ENCODE results near the gene SLC18B1. TPM values are rescaled to one million over a fixed set of nuclear protein-coding genes. Genes with fewer than 3 reads are reported as not detected.

The SLC18B1 gene
- total and polyA plus RNA-seq, 2 of the 13 experiments (the other 11 are each of a cell fraction or from before 2014, with no cell fraction given) = 11.4 to 13.8 TPM

DNA sequence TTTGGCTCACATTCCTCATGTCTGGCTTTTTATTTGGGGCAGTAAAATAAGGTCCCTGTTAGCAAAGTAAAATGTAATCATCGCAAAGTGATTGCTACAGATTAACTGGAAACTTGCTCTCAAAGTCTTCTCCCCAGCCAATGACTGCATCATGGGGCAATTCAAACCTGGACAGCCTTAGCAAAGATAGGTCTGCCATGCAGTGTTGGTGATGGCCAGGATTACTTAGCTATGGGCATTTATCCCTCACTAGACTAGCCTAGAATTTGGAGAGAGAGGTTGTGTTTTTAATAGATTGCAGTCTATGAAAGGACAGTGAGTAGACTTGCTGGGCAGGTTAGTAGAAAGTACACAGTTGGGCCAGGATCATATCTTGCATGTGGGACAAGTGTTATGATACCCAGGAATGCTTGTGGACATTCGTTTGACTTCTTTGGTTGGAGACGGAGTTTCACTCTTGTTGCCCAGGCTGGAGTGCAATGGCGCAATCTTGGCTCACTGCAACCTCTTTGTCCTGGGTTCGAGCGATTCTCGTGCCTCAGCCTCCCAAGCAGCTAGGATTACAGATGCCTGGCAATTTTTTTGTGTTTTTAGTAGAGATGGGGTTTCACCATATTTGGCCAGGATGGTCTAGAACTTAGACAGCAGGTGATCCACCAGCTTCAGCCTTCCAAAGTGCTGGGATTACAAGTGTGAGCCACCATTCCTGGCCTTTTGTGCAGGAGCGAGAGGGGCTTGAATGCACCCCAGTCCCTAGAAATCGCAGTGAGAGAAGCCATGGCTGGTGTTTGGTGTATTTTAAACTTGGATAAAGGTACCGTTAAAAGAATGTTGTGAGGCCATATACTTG lies 19.3 kb upstream of the SLC18B1 start (continued):
- TF ChIP-seq, protein P1, sequence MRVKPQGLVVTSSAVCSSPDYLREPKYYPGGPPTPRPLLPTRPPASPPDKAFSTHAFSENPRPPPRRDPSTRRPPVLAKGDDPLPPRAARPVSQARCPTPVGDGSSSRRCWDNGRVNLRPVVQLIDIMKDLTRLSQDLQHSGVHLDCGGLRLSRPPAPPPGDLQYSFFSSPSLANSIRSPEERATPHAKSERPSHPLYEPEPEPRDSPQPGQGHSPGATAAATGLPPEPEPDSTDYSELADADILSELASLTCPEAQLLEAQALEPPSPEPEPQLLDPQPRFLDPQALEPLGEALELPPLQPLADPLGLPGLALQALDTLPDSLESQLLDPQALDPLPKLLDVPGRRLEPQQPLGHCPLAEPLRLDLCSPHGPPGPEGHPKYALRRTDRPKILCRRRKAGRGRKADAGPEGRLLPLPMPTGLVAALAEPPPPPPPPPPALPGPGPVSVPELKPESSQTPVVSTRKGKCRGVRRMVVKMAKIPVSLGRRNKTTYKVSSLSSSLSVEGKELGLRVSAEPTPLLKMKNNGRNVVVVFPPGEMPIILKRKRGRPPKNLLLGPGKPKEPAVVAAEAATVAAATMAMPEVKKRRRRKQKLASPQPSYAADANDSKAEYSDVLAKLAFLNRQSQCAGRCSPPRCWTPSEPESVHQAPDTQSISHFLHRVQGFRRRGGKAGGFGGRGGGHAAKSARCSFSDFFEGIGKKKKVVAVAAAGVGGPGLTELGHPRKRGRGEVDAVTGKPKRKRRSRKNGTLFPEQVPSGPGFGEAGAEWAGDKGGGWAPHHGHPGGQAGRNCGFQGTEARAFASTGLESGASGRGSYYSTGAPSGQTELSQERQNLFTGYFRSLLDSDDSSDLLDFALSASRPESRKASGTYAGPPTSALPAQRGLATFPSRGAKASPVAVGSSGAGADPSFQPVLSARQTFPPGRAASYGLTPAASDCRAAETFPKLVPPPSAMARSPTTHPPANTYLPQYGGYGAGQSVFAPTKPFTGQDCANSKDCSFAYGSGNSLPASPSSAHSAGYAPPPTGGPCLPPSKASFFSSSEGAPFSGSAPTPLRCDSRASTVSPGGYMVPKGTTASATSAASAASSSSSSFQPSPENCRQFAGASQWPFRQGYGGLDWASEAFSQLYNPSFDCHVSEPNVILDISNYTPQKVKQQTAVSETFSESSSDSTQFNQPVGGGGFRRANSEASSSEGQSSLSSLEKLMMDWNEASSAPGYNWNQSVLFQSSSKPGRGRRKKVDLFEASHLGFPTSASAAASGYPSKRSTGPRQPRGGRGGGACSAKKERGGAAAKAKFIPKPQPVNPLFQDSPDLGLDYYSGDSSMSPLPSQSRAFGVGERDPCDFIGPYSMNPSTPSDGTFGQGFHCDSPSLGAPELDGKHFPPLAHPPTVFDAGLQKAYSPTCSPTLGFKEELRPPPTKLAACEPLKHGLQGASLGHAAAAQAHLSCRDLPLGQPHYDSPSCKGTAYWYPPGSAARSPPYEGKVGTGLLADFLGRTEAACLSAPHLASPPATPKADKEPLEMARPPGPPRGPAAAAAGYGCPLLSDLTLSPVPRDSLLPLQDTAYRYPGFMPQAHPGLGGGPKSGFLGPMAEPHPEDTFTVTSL (CRISPR knock-in tag; IDR thresholded peaks at IDR 0.05; ENCODE audit: borderline replicate concordance) = 0 out of 2 replicates have a peak, but pooled peaks have one; percentile 38
- TF ChIP-seq ZNF12 (CRISPR knock-in tag; IDR thresholded peaks at IDR 0.05) (0 out of 2 replicates have a peak, but pooled peaks have one; percentile 40), HES4 (CRISPR knock-in tag; IDR thresholded peaks at IDR 0.05; ENCODE audit: borderline replicate concordance) (no peak), RBM22 (optimal IDR thresholded peaks at IDR 0.05; ENCODE audit: low read length) (peak; percentile 86), TEAD3 (CRISPR knock-in tag; optimal IDR thresholded peaks at IDR 0.05; ENCODE audit: borderline replicate concordance) (peak; percentile 36)
- TF ChIP-seq, protein P2, sequence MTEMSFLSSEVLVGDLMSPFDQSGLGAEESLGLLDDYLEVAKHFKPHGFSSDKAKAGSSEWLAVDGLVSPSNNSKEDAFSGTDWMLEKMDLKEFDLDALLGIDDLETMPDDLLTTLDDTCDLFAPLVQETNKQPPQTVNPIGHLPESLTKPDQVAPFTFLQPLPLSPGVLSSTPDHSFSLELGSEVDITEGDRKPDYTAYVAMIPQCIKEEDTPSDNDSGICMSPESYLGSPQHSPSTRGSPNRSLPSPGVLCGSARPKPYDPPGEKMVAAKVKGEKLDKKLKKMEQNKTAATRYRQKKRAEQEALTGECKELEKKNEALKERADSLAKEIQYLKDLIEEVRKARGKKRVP (CRISPR knock-in tag; IDR thresholded peaks at IDR 0.05) = 0 out of 4 replicates have a peak, but pooled peaks of 1 of the 2 experiments have one; percentile 1
- TF ChIP-seq, protein P3, sequence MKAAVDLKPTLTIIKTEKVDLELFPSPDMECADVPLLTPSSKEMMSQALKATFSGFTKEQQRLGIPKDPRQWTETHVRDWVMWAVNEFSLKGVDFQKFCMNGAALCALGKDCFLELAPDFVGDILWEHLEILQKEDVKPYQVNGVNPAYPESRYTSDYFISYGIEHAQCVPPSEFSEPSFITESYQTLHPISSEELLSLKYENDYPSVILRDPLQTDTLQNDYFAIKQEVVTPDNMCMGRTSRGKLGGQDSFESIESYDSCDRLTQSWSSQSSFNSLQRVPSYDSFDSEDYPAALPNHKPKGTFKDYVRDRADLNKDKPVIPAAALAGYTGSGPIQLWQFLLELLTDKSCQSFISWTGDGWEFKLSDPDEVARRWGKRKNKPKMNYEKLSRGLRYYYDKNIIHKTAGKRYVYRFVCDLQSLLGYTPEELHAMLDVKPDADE (CRISPR knock-in tag; IDR thresholded peaks at IDR 0.05) = no peak
- TF ChIP-seq, protein P4, sequence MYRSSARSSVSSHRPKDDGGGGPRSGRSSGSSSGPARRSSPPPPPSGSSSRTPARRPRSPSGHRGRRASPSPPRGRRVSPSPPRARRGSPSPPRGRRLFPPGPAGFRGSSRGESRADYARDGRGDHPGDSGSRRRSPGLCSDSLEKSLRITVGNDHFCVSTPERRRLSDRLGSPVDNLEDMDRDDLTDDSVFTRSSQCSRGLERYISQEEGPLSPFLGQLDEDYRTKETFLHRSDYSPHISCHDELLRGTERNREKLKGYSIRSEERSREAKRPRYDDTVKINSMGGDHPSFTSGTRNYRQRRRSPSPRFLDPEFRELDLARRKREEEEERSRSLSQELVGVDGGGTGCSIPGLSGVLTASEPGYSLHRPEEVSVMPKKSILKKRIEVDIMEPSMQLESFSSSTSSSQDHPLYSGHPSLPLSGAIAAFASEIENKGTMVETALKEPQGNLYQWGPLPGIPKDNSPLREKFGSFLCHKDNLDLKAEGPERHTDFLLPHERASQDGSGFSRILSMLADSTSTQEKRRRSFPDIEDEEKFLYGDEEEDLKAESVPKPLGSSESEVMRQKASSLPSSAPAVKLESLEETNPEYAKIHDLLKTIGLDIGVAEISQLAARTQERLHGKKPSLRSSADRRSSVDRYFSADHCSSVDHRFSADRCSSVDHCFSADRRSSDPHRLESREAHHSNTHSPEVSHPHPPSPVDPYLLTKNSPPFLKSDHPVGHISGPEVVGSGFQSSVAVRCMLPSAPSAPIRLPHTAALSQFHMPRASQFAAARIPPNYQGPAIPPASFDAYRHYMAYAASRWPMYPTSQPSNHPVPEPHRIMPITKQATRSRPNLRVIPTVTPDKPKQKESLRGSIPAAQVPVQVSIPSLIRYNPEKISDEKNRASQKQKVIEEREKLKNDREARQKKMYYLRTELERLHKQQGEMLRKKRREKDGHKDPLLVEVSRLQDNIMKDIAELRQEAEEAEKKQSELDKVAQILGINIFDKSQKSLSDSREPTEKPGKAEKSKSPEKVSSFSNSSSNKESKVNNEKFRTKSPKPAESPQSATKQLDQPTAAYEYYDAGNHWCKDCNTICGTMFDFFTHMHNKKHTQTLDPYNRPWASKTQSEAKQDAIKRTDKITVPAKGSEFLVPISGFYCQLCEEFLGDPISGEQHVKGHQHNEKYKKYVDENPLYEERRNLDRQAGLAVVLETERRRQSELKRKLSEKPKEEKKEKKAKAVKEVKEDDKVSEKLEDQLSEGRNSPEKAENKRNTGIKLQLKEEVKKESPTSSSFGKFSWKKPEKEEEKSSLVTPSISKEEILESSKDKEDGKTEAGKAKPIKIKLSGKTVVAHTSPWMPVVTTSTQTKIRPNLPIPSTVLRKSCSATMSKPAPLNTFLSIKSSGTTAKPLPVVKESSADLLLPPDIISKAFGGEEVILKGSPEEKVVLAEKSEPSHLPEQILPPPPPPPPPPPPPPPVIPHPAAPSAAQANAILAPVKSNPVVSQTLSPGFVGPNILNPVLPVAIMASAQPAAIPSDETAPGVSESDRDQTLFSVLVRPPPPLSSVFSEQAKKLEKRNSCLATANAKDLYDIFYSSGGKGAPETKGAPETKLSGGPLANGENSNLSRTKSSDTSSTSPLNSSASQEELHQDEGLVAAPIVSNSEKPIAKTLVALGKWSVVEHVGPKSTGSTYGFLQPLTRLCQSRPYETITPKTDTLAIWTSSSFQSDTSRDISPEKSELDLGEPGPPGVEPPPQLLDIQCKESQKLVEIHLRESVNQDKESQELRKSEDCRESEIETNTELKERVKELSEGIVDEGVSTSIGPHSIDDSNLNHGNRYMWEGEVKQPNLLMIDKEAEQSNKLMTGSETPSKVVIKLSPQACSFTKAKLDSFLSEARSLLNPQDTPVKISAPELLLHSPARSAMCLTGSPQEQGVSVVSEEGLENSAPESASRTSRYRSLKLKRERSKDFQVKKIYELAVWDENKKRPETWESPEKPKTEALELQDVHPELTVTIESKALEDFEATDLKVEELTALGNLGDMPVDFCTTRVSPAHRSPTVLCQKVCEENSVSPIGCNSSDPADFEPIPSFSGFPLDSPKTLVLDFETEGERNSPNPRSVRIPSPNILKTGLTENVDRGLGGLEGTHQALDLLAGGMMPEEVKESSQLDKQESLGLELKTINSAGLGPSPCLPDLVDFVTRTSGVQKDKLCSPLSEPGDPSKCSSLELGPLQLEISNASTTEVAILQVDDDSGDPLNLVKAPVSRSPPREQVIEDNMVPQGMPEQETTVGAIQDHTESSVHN (CRISPR knock-in tag; IDR thresholded peaks at IDR 0.05) = peak; percentile 86; the same call in 1 of the 2 replicates
- TF ChIP-seq, protein P5, sequence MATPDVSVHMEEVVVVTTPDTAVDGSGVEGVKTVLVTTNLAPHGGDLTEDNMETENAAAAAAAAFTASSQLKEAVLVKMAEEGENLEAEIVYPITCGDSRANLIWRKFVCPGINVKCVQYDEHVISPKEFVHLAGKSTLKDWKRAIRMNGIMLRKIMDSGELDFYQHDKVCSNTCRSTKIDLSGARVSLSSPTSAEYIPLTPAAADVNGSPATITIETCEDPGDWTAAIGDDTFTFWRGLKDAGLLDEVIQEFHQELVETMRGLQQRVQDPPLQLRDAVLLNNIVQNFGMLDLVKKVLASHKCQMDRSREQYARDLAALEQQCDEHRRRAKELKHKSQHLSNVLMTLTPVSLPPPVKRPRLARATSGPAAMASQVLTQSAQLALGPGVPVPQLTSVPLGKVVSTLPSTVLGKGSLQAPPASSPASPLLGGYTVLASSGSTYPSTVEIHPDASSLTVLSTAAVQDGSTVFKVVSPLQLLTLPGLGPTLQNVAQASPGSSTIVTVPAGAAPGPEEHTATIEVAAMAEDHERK (CRISPR knock-in tag; IDR thresholded peaks at IDR 0.05; ENCODE audit: low read depth) = no peak

Data from HepG2 (cell line).